ENCODE results near the gene VMP1.
"Not testable (repeated sequence)": the region's sequence is repeated elsewhere in the genome, so short reads cannot be mapped to it uniquely, and the experiment has no call there.

- TF ChIP-seq POLR2AphosphoS5, CTCF, POLR2A (IDR thresholded peaks at IDR 0.05): not testable (repeated sequence)
These were observed 98.9 kb downstream of the VMP1 start for GRCh38 chr17:59806322-59806721.
